GM18907 (cell line): ENCODE data around the gene SH3GLB1.

Source experiments
- ATAC-seq: cut with Tn5 transposase; IDR thresholded peaks from one replicate; pipeline ENCODE4 v1.9.1; 2021; ENCODE audit warnings: mild to moderate bottlenecking, moderate library complexity; ENCODE audit not compliant: unreplicated experiment

Gene SH3GLB1

GRCh38 chr1:86731416-86731815 is 27.0 kb downstream of the SH3GLB1 start:
- no peak for ATAC-seq

DNA sequence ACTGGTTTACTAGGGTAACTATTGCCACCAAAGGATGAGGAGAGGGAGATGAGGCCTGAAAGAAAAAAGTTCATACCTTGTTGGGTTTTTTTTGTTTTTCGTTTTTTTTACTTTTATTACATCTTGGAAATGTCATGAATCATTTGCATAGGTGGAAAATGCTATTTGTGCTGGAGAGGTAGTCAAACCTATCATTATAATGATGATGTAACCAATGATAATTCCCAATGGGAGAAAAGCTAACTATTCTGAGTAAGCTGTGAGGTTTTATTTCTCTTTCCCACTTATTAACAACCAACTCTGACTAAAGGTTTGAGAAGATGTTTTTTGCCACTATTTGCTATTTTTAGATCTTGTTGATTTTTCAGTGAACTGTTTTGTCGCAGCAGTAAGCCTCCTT is 29.0 kb downstream of the SH3GLB1 start:
- ATAC-seq: no peak

GRCh38 chr1:86739648-86740509 is 35.5 kb downstream of the SH3GLB1 start:
- peak; percentile 85 for ATAC-seq

DNA sequence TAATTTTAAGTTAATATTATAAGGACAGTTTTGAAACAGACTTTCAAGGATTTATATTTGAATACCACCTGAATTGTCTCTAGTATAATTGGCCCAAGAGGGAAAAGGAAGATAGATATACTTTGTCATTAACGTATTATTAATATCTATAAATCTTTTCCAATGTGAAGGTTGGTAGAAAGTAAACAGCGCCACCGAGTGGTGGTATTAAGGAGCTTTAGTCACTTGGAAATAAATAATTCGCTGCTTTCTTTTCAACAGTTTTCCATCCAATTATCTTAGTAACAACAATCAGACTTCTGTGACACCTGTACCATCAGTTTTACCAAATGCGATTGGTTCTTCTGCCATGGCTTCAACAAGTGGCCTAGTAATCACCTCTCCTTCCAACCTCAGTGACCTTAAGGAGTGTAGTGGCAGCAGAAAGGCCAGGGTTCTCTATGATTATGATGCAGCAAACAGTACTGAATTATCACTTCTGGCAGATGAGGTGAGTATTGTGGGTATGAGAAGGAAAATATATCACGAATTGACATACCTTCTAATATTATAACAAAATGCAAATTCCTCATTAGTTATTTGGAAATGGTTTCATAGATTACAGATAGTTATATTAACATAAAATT is 37.7 kb downstream of the SH3GLB1 start:
- no peak for ATAC-seq

GRCh38 chr1:86747304-86747703 is 42.9 kb downstream of the SH3GLB1 start:
- ATAC-seq: no peak

GRCh38 chr1:86748622-86749373 is 44.4 kb downstream of the SH3GLB1 start:
- no peak for ATAC-seq

DNA sequence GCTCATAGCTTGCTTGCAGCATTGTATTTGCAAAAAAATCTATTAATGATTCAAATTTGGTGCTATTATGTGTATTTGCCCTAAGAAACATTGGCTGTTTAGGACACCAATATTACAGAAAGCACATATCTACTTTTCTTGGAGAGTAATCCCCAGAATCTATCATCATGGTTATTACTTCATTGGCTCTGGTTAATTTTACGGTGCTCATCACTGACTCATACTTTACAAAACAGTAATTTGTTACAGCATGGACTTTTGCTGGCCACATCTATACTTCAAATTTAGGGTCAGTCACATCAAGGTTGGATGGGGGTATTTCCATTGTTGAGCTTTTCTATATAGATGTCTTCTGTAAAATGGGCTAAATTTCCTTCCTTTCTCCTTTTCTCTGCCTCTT is 45.7 kb downstream of the SH3GLB1 start:
- no peak for ATAC-seq

DNA sequence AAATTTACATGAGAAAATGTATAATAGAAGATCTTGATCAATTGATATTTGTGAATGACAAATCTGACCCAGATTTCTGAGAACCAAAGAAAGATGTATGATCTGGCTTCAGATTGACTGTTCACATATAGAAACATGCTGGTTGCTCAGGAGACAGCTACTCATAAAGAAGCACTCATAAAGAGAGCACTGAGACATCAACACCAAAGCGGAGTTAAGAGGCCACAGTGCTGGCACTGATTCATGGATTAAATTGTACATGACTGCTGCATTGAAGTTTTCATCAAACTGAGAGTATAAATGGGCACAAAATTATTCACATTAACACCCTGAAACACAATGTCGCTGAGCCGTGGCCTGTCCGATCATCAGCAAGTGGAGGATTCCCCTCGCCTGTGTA is 46.2 kb downstream of the SH3GLB1 start:
- no peak for ATAC-seq

DNA sequence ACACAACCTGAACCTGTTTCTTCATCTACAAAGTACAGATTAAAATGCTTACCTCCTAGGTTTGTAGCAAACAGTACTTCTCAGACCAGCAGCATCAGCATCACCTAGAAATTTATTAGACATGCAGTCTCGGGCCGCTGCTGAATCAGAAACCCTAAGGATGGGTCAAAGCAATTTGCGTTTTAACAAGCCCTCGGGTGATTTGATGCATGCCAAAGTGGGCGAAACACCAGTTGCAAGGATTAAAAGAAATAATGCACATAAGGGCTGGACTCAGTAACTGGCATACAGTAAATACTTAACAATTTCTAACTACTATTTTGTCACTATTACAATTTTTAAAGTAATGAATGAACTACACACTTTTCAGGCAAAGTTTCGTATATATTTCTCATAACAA is 47.5 kb downstream of the SH3GLB1 start:
- no peak for ATAC-seq

GRCh38 chr1:86753700-86754099 is 49.3 kb downstream of the SH3GLB1 start:
- ATAC-seq: no peak

GRCh38 chr1:86754265-86754974 is 50.0 kb downstream of the SH3GLB1 start:
- ATAC-seq: no peak

DNA sequence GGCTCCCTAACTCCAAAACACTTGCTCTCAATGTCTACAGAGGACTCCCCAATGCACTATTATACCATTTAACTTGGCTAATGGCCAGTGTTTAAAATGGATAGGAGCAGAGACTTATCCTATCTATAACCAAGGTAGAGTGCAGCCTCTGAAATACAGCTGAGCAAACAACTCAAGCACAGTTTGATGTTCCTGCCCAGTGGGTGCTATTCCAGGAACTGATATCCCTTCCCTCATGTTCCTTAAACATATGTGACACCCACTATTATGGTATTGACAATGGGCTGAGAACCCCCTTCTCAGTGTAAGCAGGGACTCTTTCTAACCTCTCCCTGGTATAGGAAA is 51.7 kb downstream of the SH3GLB1 start:
- ATAC-seq: no peak

DNA sequence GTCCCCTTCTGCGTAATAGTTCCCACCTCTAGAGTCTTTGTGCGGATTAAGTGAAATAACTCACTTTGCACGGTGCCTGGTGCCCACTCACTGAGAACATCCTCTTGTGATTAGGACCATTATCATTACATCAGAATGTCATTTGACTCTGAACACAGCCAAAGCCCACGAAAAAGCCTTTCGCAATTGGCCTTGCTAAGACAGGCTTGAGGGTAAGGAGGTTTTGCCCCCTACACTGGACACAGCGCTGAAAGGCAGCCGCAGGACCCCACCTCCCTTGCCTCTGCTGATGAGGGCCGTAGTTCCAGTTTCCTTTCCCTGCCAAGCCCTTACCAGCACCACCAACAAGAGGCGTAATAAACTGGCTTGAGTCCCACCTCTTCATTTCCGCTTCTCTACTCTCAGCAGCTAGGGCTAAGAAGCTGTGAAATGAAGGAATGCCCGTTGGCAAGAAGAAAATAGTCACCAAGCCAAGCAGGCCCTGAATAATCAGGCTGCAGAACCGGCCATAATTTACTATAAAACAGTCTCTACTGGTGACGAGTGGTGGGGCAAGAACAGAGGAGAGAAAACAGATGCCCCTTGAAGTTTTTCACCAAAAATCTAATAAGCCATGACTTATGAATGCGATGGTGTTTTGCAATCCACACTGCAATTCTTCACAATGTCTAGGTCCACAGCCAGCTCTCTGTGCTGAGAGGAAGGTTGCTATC is 53.1 kb downstream of the SH3GLB1 start:
- ATAC-seq: no peak

DNA sequence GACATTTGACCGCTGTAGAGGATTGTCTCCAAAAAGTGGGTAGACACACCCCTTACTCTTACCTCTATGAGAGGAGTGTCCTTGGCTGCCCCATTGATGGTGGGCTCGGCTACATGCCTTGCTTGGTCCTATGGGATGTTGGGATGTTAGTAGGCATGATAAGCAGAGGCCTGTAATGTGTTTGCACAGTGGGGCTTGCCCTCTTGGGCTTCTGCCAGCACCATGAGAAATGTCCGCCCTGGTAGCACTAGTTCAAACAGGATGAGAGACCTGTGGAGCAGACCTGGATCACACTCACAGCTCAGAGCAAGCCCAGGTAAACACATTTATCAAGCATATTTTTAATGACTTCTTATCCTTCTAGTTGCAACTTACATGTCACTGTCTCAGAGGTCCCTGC is 54.2 kb downstream of the SH3GLB1 start:
- no peak for ATAC-seq

- no peak for ATAC-seq
These were observed 55.8 kb downstream of the SH3GLB1 start for GRCh38 chr1:86760199-86760598.

DNA sequence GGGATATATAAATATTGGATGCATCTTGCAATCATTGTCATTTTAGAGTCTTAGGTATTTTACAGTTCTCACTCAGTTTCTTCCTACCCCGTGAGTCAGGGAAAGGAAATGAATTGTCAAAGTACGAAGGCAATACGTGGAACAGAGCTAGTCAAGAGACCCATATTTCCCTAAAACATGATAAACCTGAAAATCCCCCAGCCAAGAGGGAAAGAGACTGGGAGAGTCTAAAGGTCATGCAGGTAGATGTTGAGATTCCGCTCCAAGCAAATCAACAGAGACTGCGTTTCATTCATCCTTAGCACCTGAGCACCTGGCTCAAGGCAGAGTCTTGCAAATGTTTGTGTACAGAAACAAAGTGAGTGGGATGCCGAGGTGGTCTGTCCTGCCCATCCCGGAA is 58.0 kb downstream of the SH3GLB1 start:
- ATAC-seq: no peak

- ATAC-seq: no peak
These were observed 60.1 kb downstream of the SH3GLB1 start for GRCh38 chr1:86764523-86764922.

DNA sequence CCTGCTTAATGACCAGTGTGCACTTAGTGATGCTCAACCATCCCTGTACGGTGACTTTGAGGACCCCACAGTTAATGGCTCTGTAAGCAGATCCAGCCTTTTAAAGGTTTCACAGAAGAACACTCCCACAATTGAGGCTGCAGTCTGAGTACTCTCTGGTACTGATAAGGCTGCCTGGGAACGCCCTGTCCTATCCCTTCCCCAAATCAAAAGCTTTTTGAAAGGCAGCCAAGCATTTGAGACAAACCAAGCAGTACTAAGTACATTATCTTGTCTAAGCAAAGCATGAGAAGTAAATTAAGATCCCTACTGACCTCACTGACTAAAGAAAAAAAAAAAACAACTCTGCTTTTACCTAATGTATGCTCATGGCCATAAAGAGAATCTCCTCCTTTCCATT is 60.7 kb downstream of the SH3GLB1 start:
- no peak for ATAC-seq

DNA sequence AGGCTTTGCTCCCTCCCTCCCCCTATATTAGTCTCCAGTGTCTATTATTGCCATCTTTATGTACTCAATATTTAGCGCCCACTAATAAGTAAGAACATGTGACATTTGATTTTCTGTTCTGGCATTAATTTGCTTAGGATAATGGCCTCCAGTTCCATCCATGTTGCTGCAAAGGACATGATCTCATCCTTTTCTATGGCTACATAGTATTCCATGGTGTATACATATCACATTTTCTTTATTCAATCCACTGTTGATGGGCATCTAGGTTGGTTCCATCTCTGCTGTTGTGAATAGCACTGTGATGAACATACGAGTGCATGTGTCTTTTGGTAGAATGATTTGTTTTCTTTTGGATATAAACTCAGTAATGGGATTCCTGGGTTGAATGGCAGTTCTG is 61.3 kb downstream of the SH3GLB1 start:
- ATAC-seq: no peak

DNA sequence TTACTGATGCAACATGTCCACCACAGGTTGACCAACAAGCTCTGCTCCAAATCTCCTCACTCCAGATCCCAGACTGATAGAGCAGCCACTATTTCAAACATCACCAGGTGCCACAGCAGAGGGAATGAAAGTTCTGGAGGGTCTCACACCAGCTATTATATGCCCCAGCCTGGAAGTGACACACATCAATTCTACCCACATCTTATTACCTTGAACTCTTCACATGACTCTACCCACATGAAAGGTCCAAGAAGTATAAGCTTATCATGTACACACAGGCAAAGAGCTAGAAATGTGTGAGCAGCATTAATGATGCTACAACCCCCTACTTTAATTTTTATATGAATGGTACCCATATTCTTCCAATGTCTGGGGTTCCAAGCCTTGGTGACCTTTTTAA is 64.2 kb downstream of the SH3GLB1 start:
- no peak for ATAC-seq

DNA sequence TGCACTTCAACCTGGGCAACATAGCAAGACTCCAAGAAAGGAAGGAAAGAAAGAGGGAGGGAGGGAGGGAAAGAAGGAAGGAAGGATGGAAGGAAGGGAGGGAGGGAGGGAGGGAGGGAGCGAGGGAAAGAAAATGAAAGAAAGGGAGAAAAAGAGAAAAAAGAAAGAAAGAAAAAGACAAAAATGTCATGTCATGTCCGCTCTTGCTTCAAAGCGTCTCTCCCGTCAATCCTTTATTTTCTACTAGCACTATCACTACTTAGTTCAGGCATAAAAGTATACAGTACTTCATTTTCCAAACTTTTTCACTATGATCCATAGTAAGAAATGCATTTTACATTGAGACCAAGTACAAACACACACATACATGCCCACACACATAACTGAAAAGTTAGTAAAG is 64.7 kb downstream of the SH3GLB1 start:
- no peak for ATAC-seq
